Sigmoid colon (tissue), 7 donors: ENCODE measurements around the gene SIVA1. TPM values are rescaled to one million over a fixed set of nuclear protein-coding genes. Genes with fewer than 3 reads are reported as not detected.

Experiments used
- DNase-seq: peaks from one replicate; pipeline ENCODE4 v3.0.0-alpha.2; 2019
- H3K27ac ChIP-seq, 4 donors: fragments of 200-600 bp; sonication (generic); one replicate each; pipeline ENCODE4 v1.5.1; 2016 to 2019; ENCODE audit warnings: mild to moderate bottlenecking in 1 of 4
- H3K27me3 ChIP-seq, 3 donors: fragments of 200-600 bp; sonication (generic); one replicate each; pipeline ENCODE4 v1.5.1; 2019; ENCODE audit warnings: mild to moderate bottlenecking in 1 of 3
- H3K36me3 ChIP-seq, 4 donors: fragments of 200-600 bp; sonication (generic); one replicate each; pipeline ENCODE4 v1.5.1; 2016 to 2019
- H3K4me1 ChIP-seq, 4 donors: fragments of 200-600 bp; sonication (generic); one replicate each; pipeline ENCODE4 v1.5.1; 2017 to 2019
- H3K4me3 ChIP-seq, 4 donors: fragments of 200-600 bp; sonication (generic); one replicate each; pipeline ENCODE4 v1.5.1; 2017 to 2019; ENCODE audit warnings: mild to moderate bottlenecking in 2 of 4, moderate library complexity in 1 of 4
- H3K9me3 ChIP-seq, 4 donors: fragments of 200-600 bp in 3 of 4; sonication (generic) in 3 of 4; one replicate each; pipeline versions ENCODE4 v1.5.1 to v1.6.1; 2013 to 2019
- EP300 ChIP-seq, 4 donors: sonication (generic); formaldehyde crosslinking; IDR thresholded peaks; one replicate each; pipeline ENCODE4 v1.6.1; 2017; ENCODE audit warnings: antibody characterized with exemption in 4 of 4
- POLR2A ChIP-seq, 2 donors: fragments of 450-650 bp; IDR thresholded peaks; one replicate each; pipeline ENCODE4 v1.6.1; 2016; ENCODE audit warnings: antibody characterized with exemption in 2 of 2, mild to moderate bottlenecking in 2 of 2, moderate library complexity in 2 of 2
- POLR2AphosphoS5 ChIP-seq, 4 donors: sonication (generic); formaldehyde crosslinking; IDR thresholded peaks; one replicate each; pipeline ENCODE4 v1.6.1; 2017; ENCODE audit warnings: antibody characterized with exemption in 4 of 4
- WGBS, 2 donors: extraction: QIAGEN DNeasy Blood & Tissue Kit; methylation state at CpG; one replicate each; pipeline ENCODE4 v1.1.7; 2013; 5-methylcytosine and 5-hydroxymethylcytosine counted together
- intact Hi-C: fragments of 100-400 bp; cut with DNase I; formaldehyde crosslinking; loops from one replicate; pipeline ENCODE4 v1.15.1; 2023
- polyA plus RNA-seq, 3 donors: library from polyadenylated mRNA; stranded (reverse); fragments of 200-250 nt; gene quantifications; one replicate each; pipeline ENCODE4 v1.2.3, GENCODE V29; 2013
- total RNA-seq, 4 donors: library from RNA; depleted of rRNA; stranded (reverse); fragments of >200 nt; gene quantifications; one replicate each; pipeline ENCODE4 v1.1.0, GENCODE V29; 2016
- TF ChIP-seq, protein P1 (sequence below), 4 experiments: fragments of 450-650 bp in 3 of 4; fragments of 200-600 bp in 1 of 4; IDR thresholded peaks; one replicate each; pipeline ENCODE4 v1.5.1; 2016 to 2019; ENCODE audit warnings: antibody characterized with exemption in 4 of 4, mild to moderate bottlenecking in 3 of 4, moderate library complexity in 2 of 4
- donor health status: healthy with polysubstance abuse.
- donor health status: Bipolar disorder and iron deficiency.
- donor health status: healthy.

The SIVA1 gene
- total and polyA plus RNA-seq, 7 donors: 124 to 512 (median 235) TPM

DNA sequence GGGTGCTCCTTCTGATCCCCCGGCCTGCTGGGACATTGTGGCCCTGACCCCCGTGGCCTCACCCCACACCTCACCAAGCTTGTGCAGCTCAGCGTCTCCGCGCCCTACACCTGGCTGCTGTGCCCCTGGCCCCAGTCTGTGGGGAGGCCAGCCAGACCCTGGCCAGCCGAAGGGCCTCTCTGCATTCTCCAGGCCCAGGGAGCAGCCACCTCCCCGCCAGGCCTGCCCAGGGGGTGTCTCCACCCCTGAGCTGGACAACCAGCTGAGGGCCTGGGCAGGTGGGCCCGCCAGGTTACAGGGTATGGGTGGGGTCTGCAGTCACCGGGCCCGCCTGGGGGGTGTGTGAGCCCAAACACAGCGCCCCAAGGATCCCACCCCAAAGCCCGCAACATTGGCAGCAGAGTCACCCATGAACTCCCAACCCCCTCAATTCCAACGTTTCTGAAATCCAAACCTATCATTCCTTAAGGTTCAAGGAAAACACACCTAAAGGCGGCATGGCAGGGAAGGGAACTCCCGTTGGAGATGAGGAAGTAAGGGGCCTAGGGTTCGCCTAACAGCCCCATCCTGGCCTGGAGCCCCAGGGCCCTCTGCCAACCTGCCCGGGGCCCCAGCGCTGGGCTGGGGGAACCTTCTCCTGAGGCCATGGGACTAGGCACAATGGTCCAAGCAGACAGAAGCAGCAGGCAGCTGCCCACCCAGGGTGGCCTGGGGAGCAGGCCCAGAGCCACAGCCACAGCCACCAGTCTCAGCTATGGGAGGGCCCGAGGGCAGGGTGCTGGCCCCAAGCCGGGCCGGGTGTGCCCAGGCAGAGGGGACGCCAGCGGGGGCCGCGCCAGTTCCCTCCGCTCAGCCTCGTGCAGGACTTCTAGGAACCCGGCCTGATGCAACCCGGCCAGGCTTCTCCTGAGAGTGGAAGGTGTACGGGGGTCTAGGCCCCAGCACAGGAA is 34.1 kb downstream of the SIVA1 start:
- 82 to 86% methylated on average over 30 of the region's 30 CpGs for WGBS, 2 donors
- Histone ChIP-seq H3K27ac (no peak overlapping the region), H3K4me1 (peaks cover 0 to 63% (median 53%) of the 10 kb centered on the region in 4 donors), H3K4me3 (no peak overlapping the region), H3K27me3 (no peaks in the 10 kb centered on the region), H3K9me3 (no peaks in the 10 kb centered on the region), H3K36me3 (peaks cover under 1 to 49% (median 20%) of the 10 kb centered on the region in 4 donors)
- TF ChIP-seq, protein P1, sequence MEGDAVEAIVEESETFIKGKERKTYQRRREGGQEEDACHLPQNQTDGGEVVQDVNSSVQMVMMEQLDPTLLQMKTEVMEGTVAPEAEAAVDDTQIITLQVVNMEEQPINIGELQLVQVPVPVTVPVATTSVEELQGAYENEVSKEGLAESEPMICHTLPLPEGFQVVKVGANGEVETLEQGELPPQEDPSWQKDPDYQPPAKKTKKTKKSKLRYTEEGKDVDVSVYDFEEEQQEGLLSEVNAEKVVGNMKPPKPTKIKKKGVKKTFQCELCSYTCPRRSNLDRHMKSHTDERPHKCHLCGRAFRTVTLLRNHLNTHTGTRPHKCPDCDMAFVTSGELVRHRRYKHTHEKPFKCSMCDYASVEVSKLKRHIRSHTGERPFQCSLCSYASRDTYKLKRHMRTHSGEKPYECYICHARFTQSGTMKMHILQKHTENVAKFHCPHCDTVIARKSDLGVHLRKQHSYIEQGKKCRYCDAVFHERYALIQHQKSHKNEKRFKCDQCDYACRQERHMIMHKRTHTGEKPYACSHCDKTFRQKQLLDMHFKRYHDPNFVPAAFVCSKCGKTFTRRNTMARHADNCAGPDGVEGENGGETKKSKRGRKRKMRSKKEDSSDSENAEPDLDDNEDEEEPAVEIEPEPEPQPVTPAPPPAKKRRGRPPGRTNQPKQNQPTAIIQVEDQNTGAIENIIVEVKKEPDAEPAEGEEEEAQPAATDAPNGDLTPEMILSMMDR (IDR thresholded peaks at IDR 0.05): peak in 1 of 4 experiments; percentile 8
- no peak for TF ChIP-seq POLR2AphosphoS5 (IDR thresholded peaks at IDR 0.05)
- DNase-seq: no peak
- intact Hi-C loops: no loop called here

DNA sequence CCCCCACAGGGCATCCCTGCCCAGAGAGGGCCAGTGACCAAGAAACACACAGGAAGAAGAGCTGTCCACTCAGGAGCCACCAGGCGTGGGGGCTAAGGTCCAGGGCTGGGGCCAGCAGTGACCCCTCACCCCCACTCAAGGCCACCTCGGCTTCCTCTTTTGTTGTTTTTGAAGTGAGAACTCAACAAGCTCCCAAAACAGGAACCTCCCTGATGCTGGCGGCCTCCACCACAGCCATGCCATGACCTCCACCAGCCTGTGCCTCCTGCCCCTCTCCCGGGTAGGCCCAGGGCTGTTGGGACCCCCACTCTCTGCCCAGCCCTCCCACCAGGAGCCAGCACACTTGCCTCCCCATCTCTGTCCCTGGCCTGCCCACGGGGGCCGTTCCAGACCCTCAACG is 34.8 kb downstream of the SIVA1 start:
- no peak overlapping the region for H3K4me3 ChIP-seq
- DNase-seq: no peak
- intact Hi-C loops: no loop called here
- 81 to 86% methylated on average over 7 of the region's 7 CpGs for whole genome bisulfite sequencing, 2 donors
- peaks cover 4 to 51% (median 20%) of the 10 kb centered on the region in 4 donors for H3K36me3 ChIP-seq
- H3K27ac ChIP-seq: no peak overlapping the region
- H3K9me3 ChIP-seq: no peaks in the 10 kb centered on the region
- no peaks in the 10 kb centered on the region for H3K27me3 ChIP-seq
- TF ChIP-seq POLR2AphosphoS5 (IDR thresholded peaks at IDR 0.05) (no peak), POLR2A (IDR thresholded peaks at IDR 0.05) (no peak), EP300 (IDR thresholded peaks at IDR 0.05) (no peak)
- TF ChIP-seq, protein P1 (IDR thresholded peaks at IDR 0.05): no peak
- peaks cover 0 to 70% (median 60%) of the 10 kb centered on the region in 4 donors for H3K4me1 ChIP-seq

DNA sequence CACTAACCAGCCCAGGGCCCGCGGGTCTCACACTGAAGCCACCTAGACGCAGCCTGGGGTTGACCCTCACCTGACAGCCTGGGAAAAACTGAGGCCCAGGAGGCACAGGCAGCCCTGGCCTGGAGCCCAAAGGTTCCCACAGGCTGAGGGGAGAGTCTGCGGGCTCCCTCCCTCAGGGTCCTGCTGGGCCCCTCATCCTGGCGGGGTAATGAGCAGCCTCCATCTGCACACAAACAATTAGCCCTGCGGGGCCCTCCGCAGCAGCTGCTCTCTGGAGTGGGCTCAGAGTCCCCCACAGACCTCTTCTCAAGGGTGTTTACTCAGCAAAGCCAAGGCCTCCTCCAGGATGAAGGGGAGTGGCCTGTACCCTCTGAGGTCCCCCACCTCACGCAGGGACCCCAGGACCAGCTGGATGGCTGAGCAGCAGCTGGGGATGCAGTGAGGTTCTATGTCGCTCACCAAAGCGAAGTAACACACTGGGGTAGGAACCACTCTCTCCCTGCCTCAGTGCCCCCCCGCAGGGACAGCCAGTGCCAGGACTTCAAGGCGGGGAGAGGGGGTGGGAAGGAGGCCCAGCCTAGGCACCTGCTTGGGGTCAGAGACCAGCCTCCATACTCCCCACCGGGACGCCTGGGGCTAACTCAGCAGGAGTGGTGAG is 35.3 kb downstream of the SIVA1 start:
- TF ChIP-seq EP300 (IDR thresholded peaks at IDR 0.05): no peak
- TF ChIP-seq, protein P1 (IDR thresholded peaks at IDR 0.05): no peak
- TF ChIP-seq POLR2AphosphoS5 (IDR thresholded peaks at IDR 0.05): no peak
- TF ChIP-seq POLR2A (IDR thresholded peaks at IDR 0.05): no peak
- Histone ChIP-seq H3K9me3 (no peaks in the 10 kb centered on the region), H3K4me3 (no peak overlapping the region), H3K4me1 (peaks cover 0 to 76% (median 66%) of the 10 kb centered on the region in 4 donors), H3K27ac (no peak overlapping the region), H3K36me3 (peaks cover 4 to 51% (median 20%) of the 10 kb centered on the region in 4 donors), H3K27me3 (no peaks in the 10 kb centered on the region)
- no peak for DNase-seq
- intact Hi-C loops: no loop called here
- 89 to 91% methylated on average over 14 of the region's 14 CpGs for WGBS, 2 donors

DNA sequence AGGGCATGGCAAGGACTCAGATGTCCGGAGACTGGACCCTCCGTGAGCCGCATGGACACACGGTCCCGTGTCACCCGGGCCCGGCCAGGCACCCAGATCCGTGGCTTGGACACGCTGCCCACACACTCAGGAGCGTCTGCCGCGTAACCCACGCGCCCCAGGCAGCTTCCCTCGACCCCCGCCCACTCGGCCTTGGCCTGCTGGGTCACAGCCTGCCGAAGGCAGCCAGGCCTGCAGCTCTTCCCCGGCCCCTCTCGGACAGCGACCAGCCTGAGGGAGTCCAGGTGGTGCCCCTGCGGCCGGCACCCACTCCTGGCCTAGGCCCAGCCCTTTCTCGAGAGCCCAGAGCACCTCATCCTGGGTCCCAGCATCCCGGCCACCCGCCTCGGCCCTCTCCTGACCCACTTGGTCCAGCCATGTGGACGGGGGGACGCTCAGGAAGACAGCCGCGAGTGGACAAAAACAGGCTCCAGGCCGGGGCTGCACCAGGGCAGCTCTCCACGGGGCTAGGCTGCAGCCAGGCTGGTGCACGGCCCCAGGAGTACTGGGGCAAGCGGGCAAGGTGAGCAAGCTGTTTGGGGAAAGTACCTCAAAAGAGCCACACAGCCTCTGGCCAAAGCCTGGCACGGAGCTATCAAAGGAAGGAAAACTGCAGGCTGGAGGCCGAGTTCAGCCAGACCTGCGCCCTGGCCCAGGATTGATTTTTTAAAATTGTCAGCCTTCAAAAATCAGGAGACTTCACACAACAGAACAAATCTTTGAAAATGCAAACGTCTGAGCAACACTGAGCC is 36.1 kb downstream of the SIVA1 start:
- 87 to 90% methylated on average over 39 of the region's 39 CpGs for WGBS, 2 donors
- peaks cover 4 to 51% (median 20%) of the 10 kb centered on the region in 4 donors for H3K36me3 ChIP-seq

More for the DNA sequence above, 36.1 kb downstream of the SIVA1 start:
- Histone ChIP-seq H3K27me3 (no peaks in the 10 kb centered on the region), H3K27ac (no peak overlapping the region), H3K9me3 (no peaks in the 10 kb centered on the region), H3K4me3 (no peak overlapping the region), H3K4me1 (peaks cover 0 to 81% (median 73%) of the 10 kb centered on the region in 4 donors)
- no peak for TF ChIP-seq POLR2AphosphoS5 (IDR thresholded peaks at IDR 0.05)
- TF ChIP-seq, protein P1 (IDR thresholded peaks at IDR 0.05): no peak
- TF ChIP-seq EP300 (IDR thresholded peaks at IDR 0.05): no peak
- no peak for TF ChIP-seq POLR2A (IDR thresholded peaks at IDR 0.05)
- DNase-seq: no peak
- intact Hi-C loops: no loop called here
